K562 (cell line): ENCODE results near the gene ERN1. TPM values are rescaled to one million over a fixed set of nuclear protein-coding genes. Genes with fewer than 3 reads are reported as not detected.
A peak's percentile ranks its signal among the peaks of the same experiment; 100 is the strongest.

ENCODE experiments used
- ARHGAP35 ChIP-seq: fragments of 450-650 bp; IDR thresholded peaks from 2 replicates; pipeline ENCODE4 v1.6.1; 2018; ENCODE audit not compliant: partially characterized antibody
- ASH1L ChIP-seq: fragments of 450-650 bp; IDR thresholded peaks from 2 replicates; pipeline ENCODE4 v1.6.1; 2018; ENCODE audit warnings: borderline replicate concordance, mild to moderate bottlenecking, low read depth; ENCODE audit not compliant: partially characterized antibody
- DMBX1 ChIP-seq: fragments of 250-450 bp; sonication (Bioruptor Pico); IDR thresholded peaks from 2 replicates; pipeline ENCODE4 v1.8.0; 2022; ENCODE audit warnings: inconsistent platforms, mild to moderate bottlenecking, moderate library complexity, borderline replicate concordance
- GABPB2 ChIP-seq: fragments of 250-450 bp; sonication (Bioruptor Pico); conservative IDR thresholded peaks from 2 replicates; pipeline ENCODE4 v1.5.1; 2021; ENCODE audit warnings: mild to moderate bottlenecking
- HDAC2 ChIP-seq: fragments of 450-650 bp; IDR thresholded peaks from 2 replicates; pipeline ENCODE4 v1.6.1; 2016; ENCODE audit warnings: mild to moderate bottlenecking
- IFI16 ChIP-seq: fragments of 250-450 bp; sonication (Bioruptor Pico); IDR thresholded peaks from 2 replicates; pipeline ENCODE4 v2.1.2; 2022; ENCODE audit warnings: mild to moderate bottlenecking, inconsistent platforms
- KLF13 ChIP-seq: fragments of 450-650 bp; IDR thresholded peaks from 2 replicates; pipeline ENCODE4 v1.6.1; 2016; ENCODE audit warnings: missing genetic modification characterization, low read depth, mild to moderate bottlenecking, missing compliant biosample characterization, moderate library complexity, borderline replicate concordance
- MAX ChIP-seq: sonication (generic); formaldehyde crosslinking; IDR thresholded peaks from 2 replicates; pipeline ENCODE4 v1.9.0; 2022; ENCODE audit warnings: mild to moderate bottlenecking, missing genetic modification reagents
- MBD2 ChIP-seq: sonication (generic); IDR thresholded peaks from 2 replicates; pipeline ENCODE4 v1.6.1; 2016; ENCODE audit warnings: low read depth, borderline replicate concordance
- NR1H2 ChIP-seq: sonication (generic); formaldehyde crosslinking; IDR thresholded peaks from 2 replicates; pipeline ENCODE4 v1.4.0; 2020; ENCODE audit warnings: mild to moderate bottlenecking, missing genetic modification reagents
- POLR2B ChIP-seq: fragments of 450-650 bp; IDR thresholded peaks from 2 replicates; pipeline ENCODE4 v1.6.1; 2018; ENCODE audit warnings: low read depth; ENCODE audit not compliant: partially characterized antibody
- RBM15 ChIP-seq: fragments of 200-400 bp; formaldehyde crosslinking; IDR thresholded peaks from 2 replicates; pipeline ENCODE4 v1.6.1; 2018; ENCODE audit warnings: mild to moderate bottlenecking, low read length, moderate library complexity; ENCODE audit not compliant: insufficient read depth
- SIRT6 ChIP-seq: IDR thresholded peaks from one replicate; pipeline ENCODE4 v1.6.1; 2012; ENCODE audit warnings: low read depth, mild to moderate bottlenecking, control low read depth, inconsistent platforms, low read length, moderate library complexity
- SMARCE1 ChIP-seq: fragments of 450-650 bp; IDR thresholded peaks from 2 replicates; pipeline ENCODE4 v1.7.1; 2016; ENCODE audit warnings: mild to moderate bottlenecking
- STAG1 ChIP-seq: sonication (generic); formaldehyde crosslinking; IDR thresholded peaks from 2 replicates; pipeline ENCODE4 v1.5.0; 2020; ENCODE audit warnings: missing genetic modification reagents, borderline replicate concordance
- ZBTB5 ChIP-seq: fragments of 450-650 bp; IDR thresholded peaks from 2 replicates; pipeline ENCODE4 v1.6.1; 2017; ENCODE audit warnings: antibody characterized with exemption
- ZFP30 ChIP-seq: fragments of 250-450 bp; sonication (Bioruptor Pico); IDR thresholded peaks from 2 replicates; pipeline ENCODE4 v1.8.0; 2022; ENCODE audit warnings: moderate library complexity, mild to moderate bottlenecking, inconsistent platforms, borderline replicate concordance
- ZNF121 ChIP-seq: sonication (generic); formaldehyde crosslinking; conservative IDR thresholded peaks from 2 replicates; pipeline ENCODE4 v1.8.0; 2022; ENCODE audit warnings: missing genetic modification reagents
- ZNF785 ChIP-seq: fragments of 250-450 bp; sonication (Bioruptor Pico); IDR thresholded peaks from 2 replicates; pipeline ENCODE4 v1.4.0; 2020; ENCODE audit warnings: mild to moderate bottlenecking
- polyA plus RNA-seq, 8 experiments: library from polyadenylated mRNA; depleted of rRNA in 4 of 8; stranded (reverse) in 5 of 8; unstranded in 3 of 8; fragments of >200 nt; fragmentation: Nextera tagmentation in 2 of 8; fragmentation: Illumina TruSeq in 1 of 8; extraction: Ambion mirVana in 2 of 8; extraction: Trizol in 1 of 8; gene quantifications; 2 replicates each; pipeline versions ENCODE4 v1.2.1 to v1.2.3, GENCODE V29; 2011 to 2014; ENCODE audit warnings: inconsistent platforms in 1 of 8, missing spikeins in 1 of 8
- total RNA-seq, 7 experiments: library from RNA; depleted of rRNA in 6 of 7; stranded (reverse); fragments of >200 nt in 6 of 7; fragmentation: Illumina TruSeq in 2 of 7; extraction: Trizol in 2 of 7; gene quantifications; 2 replicates each; pipeline versions ENCODE4 v1.2.1 to v1.2.3, GENCODE V29; 2011 to 2021; ENCODE audit warnings: low replicate concordance in 1 of 7
- TF ChIP-seq, protein P1 (sequence below), 2 experiments: fragments of 200-800 bp in 1 of 2; sonication (Bioruptor generic) in 1 of 2; sonication (generic) in 1 of 2; formaldehyde crosslinking in 1 of 2; IDR thresholded peaks in 1 of 2; conservative IDR thresholded peaks in 1 of 2; 2 replicates each; pipeline versions ENCODE4 v1.5.0 to v1.6.1; 2016 to 2020; ENCODE audit warnings: missing compliant biosample characterization in 1 of 2, missing genetic modification characterization in 1 of 2, missing genetic modification reagents in 1 of 2
- TF ChIP-seq, protein P2 (sequence below): IDR thresholded peaks from 2 replicates; pipeline ENCODE4 v1.6.1; 2011; ENCODE audit warnings: borderline replicate concordance, low read depth, mild to moderate bottlenecking, moderate library complexity, low read length; ENCODE audit not compliant: insufficient read depth, poor library complexity, severe bottlenecking
- TF ChIP-seq, protein P3 (sequence below): fragments of 250-450 bp; sonication (Bioruptor Pico); IDR thresholded peaks from 2 replicates; pipeline ENCODE4 v1.4.0; 2020; ENCODE audit warnings: borderline replicate concordance

Gene ERN1
- total and polyA plus RNA-seq, 9 of the 15 experiments (the other 6 are each of a cell fraction or from before 2014, with no cell fraction given), result 2.1 to 22.5 (median 7.3) TPM

- peak; percentile 96 for TF ChIP-seq SMARCE1
- TF ChIP-seq SIRT6, result no peak
- no peak for TF ChIP-seq DMBX1 (CRISPR knock-in tag)
- TF ChIP-seq, protein P1, sequence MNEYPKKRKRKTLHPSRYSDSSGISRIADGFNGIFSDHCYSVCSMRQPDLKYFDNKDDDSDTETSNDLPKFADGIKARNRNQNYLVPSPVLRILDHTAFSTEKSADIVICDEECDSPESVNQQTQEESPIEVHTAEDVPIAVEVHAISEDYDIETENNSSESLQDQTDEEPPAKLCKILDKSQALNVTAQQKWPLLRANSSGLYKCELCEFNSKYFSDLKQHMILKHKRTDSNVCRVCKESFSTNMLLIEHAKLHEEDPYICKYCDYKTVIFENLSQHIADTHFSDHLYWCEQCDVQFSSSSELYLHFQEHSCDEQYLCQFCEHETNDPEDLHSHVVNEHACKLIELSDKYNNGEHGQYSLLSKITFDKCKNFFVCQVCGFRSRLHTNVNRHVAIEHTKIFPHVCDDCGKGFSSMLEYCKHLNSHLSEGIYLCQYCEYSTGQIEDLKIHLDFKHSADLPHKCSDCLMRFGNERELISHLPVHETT (CRISPR knock-in tag; conservative IDR thresholded peaks at IDR 0.05 in 1 of 2, IDR thresholded peaks at IDR 0.05 in 1 of 2), result peak in 1 of 2 experiments; percentile 73; a peak in 1 of 4 replicates
- no peak for TF ChIP-seq GABPB2
- no peak for TF ChIP-seq STAG1 (CRISPR knock-in tag)
- no peak for TF ChIP-seq ZBTB5
- TF ChIP-seq IFI16 (CRISPR knock-in tag), result no peak
- no peak for TF ChIP-seq ARHGAP35
- TF ChIP-seq ZFP30 (CRISPR knock-in tag), result no peak
- TF ChIP-seq HDAC2, result peak; percentile 59; the same call in 1 of the 2 replicates
- no peak for TF ChIP-seq ASH1L
- no peak for TF ChIP-seq NR1H2 (CRISPR knock-in tag)
- TF ChIP-seq ZNF121, result no peak
- TF ChIP-seq, protein P2, sequence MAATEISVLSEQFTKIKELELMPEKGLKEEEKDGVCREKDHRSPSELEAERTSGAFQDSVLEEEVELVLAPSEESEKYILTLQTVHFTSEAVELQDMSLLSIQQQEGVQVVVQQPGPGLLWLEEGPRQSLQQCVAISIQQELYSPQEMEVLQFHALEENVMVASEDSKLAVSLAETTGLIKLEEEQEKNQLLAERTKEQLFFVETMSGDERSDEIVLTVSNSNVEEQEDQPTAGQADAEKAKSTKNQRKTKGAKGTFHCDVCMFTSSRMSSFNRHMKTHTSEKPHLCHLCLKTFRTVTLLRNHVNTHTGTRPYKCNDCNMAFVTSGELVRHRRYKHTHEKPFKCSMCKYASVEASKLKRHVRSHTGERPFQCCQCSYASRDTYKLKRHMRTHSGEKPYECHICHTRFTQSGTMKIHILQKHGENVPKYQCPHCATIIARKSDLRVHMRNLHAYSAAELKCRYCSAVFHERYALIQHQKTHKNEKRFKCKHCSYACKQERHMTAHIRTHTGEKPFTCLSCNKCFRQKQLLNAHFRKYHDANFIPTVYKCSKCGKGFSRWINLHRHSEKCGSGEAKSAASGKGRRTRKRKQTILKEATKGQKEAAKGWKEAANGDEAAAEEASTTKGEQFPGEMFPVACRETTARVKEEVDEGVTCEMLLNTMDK, result no peak
- no peak for TF ChIP-seq RBM15
- no peak for TF ChIP-seq POLR2B
- TF ChIP-seq, protein P3, sequence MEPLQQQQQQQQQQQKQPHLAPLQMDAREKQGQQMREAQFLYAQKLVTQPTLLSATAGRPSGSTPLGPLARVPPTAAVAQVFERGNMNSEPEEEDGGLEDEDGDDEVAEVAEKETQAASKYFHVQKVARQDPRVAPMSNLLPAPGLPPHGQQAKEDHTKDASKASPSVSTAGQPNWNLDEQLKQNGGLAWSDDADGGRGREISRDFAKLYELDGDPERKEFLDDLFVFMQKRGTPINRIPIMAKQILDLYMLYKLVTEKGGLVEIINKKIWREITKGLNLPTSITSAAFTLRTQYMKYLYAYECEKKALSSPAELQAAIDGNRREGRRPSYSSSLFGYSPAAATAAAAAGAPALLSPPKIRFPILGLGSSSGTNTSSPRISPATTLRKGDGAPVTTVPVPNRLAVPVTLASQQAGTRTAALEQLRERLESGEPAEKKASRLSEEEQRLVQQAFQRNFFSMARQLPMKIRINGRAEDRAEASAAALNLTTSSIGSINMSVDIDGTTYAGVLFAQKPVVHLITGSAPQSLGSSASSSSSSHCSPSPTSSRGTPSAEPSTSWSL (CRISPR knock-in tag), result no peak
- TF ChIP-seq ZNF785 (CRISPR knock-in tag), result no peak
- peak; percentile 66; the same call in 1 of the 2 replicates for TF ChIP-seq MBD2
- no peak for TF ChIP-seq KLF13 (tag)
- no peak for TF ChIP-seq MAX (CRISPR knock-in tag)
Observed at GRCh38 chr17:64024215-64024654, 105.7 kb downstream of the ERN1 start (continued).
